Transverse colon (tissue), 4 donors: Measurements from ENCODE around the gene LGI1.

Experiments
- EP300 ChIP-seq: sonication (generic); formaldehyde crosslinking; IDR thresholded peaks from one replicate; pipeline ENCODE4 v1.6.1; 2017; ENCODE audit warnings: antibody characterized with exemption, low read depth
- POLR2A ChIP-seq: fragments of 450-650 bp; IDR thresholded peaks from one replicate; pipeline ENCODE4 v1.6.1; 2016; ENCODE audit warnings: antibody characterized with exemption, mild to moderate bottlenecking, moderate library complexity
- POLR2AphosphoS5 ChIP-seq, 3 donors: sonication (generic); formaldehyde crosslinking; IDR thresholded peaks; one replicate each; pipeline ENCODE4 v1.6.1; 2016; ENCODE audit warnings: antibody characterized with exemption in 3 of 3
- TF ChIP-seq, protein P1 (sequence below), 5 experiments: fragments of 200-600 bp in 3 of 5; fragments of 450-650 bp in 2 of 5; sonication (generic) in 3 of 5; IDR thresholded peaks; 1 replicate in 2 of 5; 2 replicates in 3 of 5; pipeline ENCODE4 v1.5.1; 2016 to 2017; ENCODE audit warnings: antibody characterized with exemption in 5 of 5, inconsistent platforms in 3 of 5, mild to moderate bottlenecking in 2 of 5, moderate library complexity in 1 of 5

DNA sequence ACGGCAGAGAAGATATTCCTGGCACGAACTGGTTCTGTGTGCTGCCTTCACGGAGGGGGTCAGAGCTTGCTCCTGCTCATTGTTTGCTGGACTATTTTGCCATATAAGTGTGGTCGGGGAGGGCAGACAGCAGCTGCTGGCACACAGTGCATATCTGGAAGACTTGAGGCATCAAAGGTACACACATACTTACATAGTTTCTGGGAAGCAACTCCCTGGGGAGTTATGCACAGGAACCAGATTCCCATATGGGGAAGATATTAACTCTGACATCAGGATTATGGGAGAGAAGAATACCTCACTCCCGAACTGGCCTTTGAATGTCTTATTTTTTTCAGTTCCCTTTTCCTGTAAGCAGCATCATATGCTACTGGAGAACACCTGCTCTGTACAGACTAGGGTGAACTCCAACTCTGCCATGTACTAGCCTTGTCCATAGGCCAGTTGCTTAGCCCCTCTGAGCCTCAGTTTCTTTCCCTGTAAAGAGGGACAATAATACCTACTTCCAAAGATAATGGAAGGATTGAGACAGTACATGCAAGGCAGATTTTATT, 41.5 kb downstream of the LGI1 start:
- no peak for TF ChIP-seq POLR2A
- TF ChIP-seq, protein P1, sequence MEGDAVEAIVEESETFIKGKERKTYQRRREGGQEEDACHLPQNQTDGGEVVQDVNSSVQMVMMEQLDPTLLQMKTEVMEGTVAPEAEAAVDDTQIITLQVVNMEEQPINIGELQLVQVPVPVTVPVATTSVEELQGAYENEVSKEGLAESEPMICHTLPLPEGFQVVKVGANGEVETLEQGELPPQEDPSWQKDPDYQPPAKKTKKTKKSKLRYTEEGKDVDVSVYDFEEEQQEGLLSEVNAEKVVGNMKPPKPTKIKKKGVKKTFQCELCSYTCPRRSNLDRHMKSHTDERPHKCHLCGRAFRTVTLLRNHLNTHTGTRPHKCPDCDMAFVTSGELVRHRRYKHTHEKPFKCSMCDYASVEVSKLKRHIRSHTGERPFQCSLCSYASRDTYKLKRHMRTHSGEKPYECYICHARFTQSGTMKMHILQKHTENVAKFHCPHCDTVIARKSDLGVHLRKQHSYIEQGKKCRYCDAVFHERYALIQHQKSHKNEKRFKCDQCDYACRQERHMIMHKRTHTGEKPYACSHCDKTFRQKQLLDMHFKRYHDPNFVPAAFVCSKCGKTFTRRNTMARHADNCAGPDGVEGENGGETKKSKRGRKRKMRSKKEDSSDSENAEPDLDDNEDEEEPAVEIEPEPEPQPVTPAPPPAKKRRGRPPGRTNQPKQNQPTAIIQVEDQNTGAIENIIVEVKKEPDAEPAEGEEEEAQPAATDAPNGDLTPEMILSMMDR (IDR thresholded peaks at IDR 0.05), result no peak
- no peak for TF ChIP-seq POLR2AphosphoS5 (IDR thresholded peaks at IDR 0.05)
- no peak for TF ChIP-seq EP300
